ENCODE measurements around the gene PNKD. TPM values are rescaled to one million over a fixed set of nuclear protein-coding genes. Genes with fewer than 3 reads are reported as not detected.
A peak's percentile ranks its signal among the peaks of the same experiment; 100 is the strongest.

The PNKD gene
- total RNA-seq, 1 donor from 2014 or later: 58.4 TPM

DNA sequence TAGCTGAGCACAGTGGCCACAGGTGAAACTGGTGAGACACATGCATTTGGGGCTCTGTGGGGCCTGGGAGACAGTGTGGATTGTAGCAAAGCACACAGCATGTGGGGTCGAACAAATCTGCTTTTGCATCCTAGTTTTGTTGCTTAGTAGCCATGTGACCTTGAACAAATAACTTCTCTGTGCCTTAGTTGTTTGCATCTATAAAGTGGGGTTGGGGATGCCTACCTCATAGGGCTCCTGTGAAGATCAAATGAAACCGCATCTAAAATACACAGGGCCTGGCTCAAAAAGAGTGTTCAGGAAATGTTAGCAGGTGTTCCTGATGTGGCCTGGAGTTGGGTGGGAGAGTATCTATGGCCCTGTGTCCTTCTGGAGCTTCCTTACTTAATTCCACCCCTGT lies 56.0 kb downstream of the PNKD start:
- H3K9me3 Mint-ChIP-seq: no peaks in the 10 kb centered on the region
- no peak for DNase-seq (ENCODE audit: extremely low spot score, unreplicated experiment)
- H3K27ac Mint-ChIP-seq: no peak overlapping the region
- TF ChIP-seq, protein P1, sequence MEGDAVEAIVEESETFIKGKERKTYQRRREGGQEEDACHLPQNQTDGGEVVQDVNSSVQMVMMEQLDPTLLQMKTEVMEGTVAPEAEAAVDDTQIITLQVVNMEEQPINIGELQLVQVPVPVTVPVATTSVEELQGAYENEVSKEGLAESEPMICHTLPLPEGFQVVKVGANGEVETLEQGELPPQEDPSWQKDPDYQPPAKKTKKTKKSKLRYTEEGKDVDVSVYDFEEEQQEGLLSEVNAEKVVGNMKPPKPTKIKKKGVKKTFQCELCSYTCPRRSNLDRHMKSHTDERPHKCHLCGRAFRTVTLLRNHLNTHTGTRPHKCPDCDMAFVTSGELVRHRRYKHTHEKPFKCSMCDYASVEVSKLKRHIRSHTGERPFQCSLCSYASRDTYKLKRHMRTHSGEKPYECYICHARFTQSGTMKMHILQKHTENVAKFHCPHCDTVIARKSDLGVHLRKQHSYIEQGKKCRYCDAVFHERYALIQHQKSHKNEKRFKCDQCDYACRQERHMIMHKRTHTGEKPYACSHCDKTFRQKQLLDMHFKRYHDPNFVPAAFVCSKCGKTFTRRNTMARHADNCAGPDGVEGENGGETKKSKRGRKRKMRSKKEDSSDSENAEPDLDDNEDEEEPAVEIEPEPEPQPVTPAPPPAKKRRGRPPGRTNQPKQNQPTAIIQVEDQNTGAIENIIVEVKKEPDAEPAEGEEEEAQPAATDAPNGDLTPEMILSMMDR (conservative IDR thresholded peaks at IDR 0.05): no peak
- peaks cover 51% of the 10 kb centered on the region for H3K4me1 Mint-ChIP-seq (ENCODE audit: unreplicated experiment)
- H3K4me3 Mint-ChIP-seq: no peak overlapping the region
- no peaks in the 10 kb centered on the region for H3K27me3 Mint-ChIP-seq
- no peaks in the 10 kb centered on the region for H3K36me3 Mint-ChIP-seq

DNA sequence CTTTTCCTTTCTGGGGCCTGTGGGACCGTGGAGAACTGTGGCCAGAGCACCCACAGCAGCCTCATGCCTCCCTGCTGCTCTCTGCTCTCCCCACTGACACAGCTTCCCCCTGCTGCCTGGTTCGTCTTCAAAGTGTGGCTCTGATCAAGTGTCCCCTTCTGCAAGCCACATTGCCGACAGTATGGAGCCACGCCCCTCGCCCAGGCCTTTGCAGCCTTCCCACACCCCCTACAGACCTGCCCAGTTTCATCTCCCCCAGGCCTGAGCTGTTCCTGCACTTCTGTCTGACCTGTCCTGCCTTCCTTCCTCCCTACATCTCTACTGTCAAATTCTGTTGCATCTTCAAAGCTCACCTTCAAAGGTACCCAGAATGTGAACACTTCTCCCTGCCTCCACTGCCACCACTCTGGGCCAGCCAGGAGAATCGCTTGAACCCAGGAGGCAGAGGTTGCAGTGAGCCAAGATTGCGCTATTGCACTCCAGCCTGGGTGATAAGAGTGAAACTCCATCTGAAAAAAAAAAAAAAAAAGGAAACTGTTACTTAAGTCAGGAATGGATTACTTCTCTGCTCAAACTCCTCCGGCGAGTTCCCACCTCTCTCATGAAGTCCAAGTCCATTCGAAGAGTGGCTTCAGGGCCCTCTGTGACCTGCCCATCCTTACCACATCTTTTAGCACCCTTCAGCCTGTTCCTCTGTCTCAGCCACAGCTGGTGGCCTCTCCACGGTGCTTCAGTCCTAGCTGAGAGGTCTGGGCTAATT lies 57.3 kb downstream of the PNKD start:
- no peaks in the 10 kb centered on the region for H3K36me3 Mint-ChIP-seq
- H3K9me3 Mint-ChIP-seq: no peaks in the 10 kb centered on the region
- DNase-seq (ENCODE audit: extremely low spot score, unreplicated experiment): no peak
- TF ChIP-seq, protein P1 (conservative IDR thresholded peaks at IDR 0.05): no peak
- H3K27me3 Mint-ChIP-seq: no peaks in the 10 kb centered on the region
- no peak overlapping the region for H3K27ac Mint-ChIP-seq
- H3K4me1 Mint-ChIP-seq (ENCODE audit: unreplicated experiment): peaks cover 53% of the 10 kb centered on the region
- peak overlapping the region; percentile 6 for H3K4me3 Mint-ChIP-seq

DNA sequence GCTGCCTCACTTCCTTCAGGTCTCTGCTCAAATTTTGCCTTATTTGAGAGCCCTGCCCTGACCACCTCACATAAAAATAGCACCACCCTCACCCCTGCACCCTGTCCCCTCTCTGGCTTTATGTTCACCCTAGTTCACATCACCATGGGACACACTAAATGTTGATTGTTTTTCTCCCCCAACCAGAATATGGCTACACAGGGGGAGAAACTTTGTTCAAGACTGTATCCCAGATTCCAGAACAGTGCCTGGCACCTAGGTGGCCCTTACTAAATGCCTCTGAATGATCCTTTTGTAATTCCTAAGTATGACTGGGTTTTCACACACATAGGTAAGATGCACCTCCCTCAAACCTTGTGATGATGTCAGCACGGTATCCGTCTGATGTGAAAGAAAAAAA lies 58.0 kb downstream of the PNKD start:
- H3K27ac Mint-ChIP-seq: no peak overlapping the region
- H3K4me3 Mint-ChIP-seq: no peak overlapping the region
- H3K27me3 Mint-ChIP-seq: no peaks in the 10 kb centered on the region
- H3K36me3 Mint-ChIP-seq: no peaks in the 10 kb centered on the region
- no peak for DNase-seq (ENCODE audit: extremely low spot score, unreplicated experiment)
- H3K4me1 Mint-ChIP-seq (ENCODE audit: unreplicated experiment): peaks cover 58% of the 10 kb centered on the region
- no peaks in the 10 kb centered on the region for H3K9me3 Mint-ChIP-seq
- TF ChIP-seq, protein P1 (conservative IDR thresholded peaks at IDR 0.05): no peak

DNA sequence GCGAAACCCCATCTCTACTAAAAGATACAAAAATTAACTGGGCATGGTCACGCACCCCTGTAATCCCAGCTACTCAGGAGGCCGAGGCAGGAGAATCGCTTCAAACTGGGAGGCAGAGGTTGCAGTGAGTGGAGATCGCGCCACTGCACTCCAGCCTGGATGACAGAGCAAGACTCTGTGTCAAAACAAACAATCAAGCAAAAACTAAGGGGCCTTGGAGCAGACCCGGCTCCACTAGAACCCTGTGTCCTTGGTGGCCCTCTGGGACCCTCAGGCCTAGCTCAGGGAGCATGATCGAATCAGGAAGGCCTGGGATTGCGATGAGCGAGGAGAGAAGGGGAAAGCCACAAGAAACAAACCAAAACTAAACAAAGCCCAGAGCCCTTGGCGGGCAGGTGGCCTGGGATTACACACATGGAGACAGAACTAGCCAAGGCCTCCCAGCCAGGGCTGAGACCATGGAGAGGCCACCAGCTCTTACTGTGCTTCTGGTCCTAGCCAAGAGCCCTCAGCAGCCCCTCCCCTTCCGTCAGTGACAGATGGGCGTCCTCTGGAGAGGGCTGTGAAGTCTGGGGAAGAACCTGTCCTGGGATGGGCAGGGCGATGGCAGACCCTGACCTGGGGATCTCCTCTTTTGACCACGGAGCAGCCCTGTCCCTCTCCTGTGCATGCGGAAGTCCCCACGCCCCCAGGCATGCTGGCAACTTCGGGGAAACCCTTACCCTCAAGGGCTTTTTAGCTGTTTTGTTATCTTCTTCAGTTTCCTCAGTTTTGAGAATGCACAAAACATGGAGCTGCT lies 58.9 kb downstream of the PNKD start:
- H3K4me3 Mint-ChIP-seq: no peak overlapping the region
- peaks cover 54% of the 10 kb centered on the region for H3K4me1 Mint-ChIP-seq (ENCODE audit: unreplicated experiment)
- DNase-seq (ENCODE audit: extremely low spot score, unreplicated experiment): no peak
- no peaks in the 10 kb centered on the region for H3K36me3 Mint-ChIP-seq
- no peaks in the 10 kb centered on the region for H3K27me3 Mint-ChIP-seq
- peak overlapping the region; percentile 56 for H3K27ac Mint-ChIP-seq
- TF ChIP-seq, protein P1 (conservative IDR thresholded peaks at IDR 0.05): no peak
- no peaks in the 10 kb centered on the region for H3K9me3 Mint-ChIP-seq

DNA sequence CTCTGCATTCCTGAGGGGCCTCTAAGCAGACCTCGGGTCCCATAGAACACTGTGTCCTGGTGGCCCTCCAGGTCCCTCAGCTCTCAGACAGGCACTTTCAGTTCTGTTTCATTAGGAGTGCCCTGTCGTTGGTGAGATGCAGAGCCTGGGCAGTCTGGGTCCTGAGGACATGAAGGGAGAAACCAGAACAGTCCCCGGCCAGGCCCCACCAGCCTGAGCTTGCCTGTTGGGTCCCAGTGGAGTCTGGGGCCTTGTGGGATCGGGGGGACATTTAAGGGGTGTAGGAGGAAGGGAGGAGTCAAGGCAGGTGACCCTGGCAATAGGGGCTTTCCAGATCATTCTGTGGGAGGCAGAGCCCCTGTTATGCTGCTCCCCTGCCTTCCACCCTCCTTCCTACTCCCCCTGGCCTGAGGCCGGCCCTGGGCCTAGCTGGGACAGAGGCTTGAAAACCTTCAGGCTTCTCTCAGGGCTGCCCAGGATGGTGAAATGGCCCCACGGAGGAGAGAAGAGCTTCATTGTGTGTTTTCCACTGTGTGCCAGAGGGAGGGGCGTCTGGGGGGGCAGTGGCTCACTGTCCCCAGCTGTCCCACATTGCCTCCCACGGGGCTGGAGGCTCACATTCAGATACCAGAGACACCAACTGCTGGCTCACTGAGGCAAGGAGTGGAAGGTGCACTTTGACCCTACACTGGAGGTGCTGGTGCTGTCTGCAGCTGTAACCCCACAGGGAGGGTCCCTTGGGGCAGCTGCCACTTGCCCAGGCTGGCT lies 59.7 kb downstream of the PNKD start:
- no peak for DNase-seq (ENCODE audit: extremely low spot score, unreplicated experiment)
- Mint-ChIP-seq H3K4me3 (no peak overlapping the region), H3K27ac (peak overlapping the region; percentile 56), H3K4me1 (ENCODE audit: unreplicated experiment) (peaks cover 51% of the 10 kb centered on the region), H3K36me3 (no peaks in the 10 kb centered on the region), H3K9me3 (no peaks in the 10 kb centered on the region), H3K27me3 (no peaks in the 10 kb centered on the region)
- TF ChIP-seq, protein P1 (conservative IDR thresholded peaks at IDR 0.05): no peak

Data from type B pancreatic cell (in vitro differentiated cells).